Measurements from ENCODE around the gene SLC22A23.

Gene SLC22A23

GRCh38 chr6:3351829-3352524 lies 104.9 kb downstream of the SLC22A23 start:
- Histone ChIP-seq H3K9ac (ENCODE audit: low read length) (no peak overlapping the region), H3K4me3 (ENCODE audit: insufficient read depth in 1 of 2, low read depth in 1 of 2, low read length in 2 of 2) (no peak overlapping the region), H3K27me3 (ENCODE audit: control insufficient read depth in 1 of 2, insufficient read depth in 1 of 2, low read length in 2 of 2) (peaks cover 0 to 5% of the 10 kb centered on the region in 2 experiments), H2BK5ac (ENCODE audit: low read depth, low read length, poor library complexity, severe bottlenecking) (no peak overlapping the region), H3K79me1 (replicated peaks; ENCODE audit: low read length, poor library complexity, severe bottlenecking) (no peaks in the 10 kb centered on the region), H2BK15ac (ENCODE audit: low read depth, poor library complexity, severe bottlenecking) (no peak overlapping the region), H2AFZ (ENCODE audit: low read depth, low read length) (no peak overlapping the region), H3K18ac (ENCODE audit: low read depth in 1 of 2, low read length in 2 of 2) (peak overlapping the region in 1 of 2 experiments; percentile 42), H3K14ac (ENCODE audit: low read length in 2 of 2) (peak overlapping the region in 1 of 2 experiments; percentile 93), H2AK5ac (ENCODE audit: low read length, severe bottlenecking) (no peak overlapping the region), H3K27ac (ENCODE audit: low read length, poor library complexity, severe bottlenecking) (no peak overlapping the region), H2BK120ac (ENCODE audit: low read depth, low read length) (no peak overlapping the region), H3K23ac (ENCODE audit: low read length in 2 of 2) (no peak overlapping the region), H2BK12ac (ENCODE audit: low read length in 2 of 2) (no peak overlapping the region), H3K9me3 (ENCODE audit: control insufficient read depth, low read length) (no peaks in the 10 kb centered on the region), H4K91ac (ENCODE audit: low read length) (no peak overlapping the region), H3K4me1 (ENCODE audit: control insufficient read depth, insufficient read depth, low read depth, low read length) (peaks cover 4% of the 10 kb centered on the region), H3K4me2 (ENCODE audit: low read length, poor library complexity, severe bottlenecking) (no peak overlapping the region), H3K4ac (ENCODE audit: low read depth in 1 of 2, low read length in 2 of 2) (no peak overlapping the region), H4K8ac (ENCODE audit: low read length) (no peak overlapping the region), H3K36me3 (ENCODE audit: control insufficient read depth in 1 of 2, insufficient read depth in 2 of 2, low read depth in 1 of 2, low read length in 2 of 2) (peaks cover 0 to 5% of the 10 kb centered on the region in 2 experiments)
- 92% methylated on average over 9 of the region's 9 CpGs for WGBS
- no peak for DNase-seq

GRCh38 chr6:3351105-3351676 lies 105.7 kb downstream of the SLC22A23 start:
- 57% methylated on average over 15 of the region's 15 CpGs for WGBS
- H2AFZ ChIP-seq (ENCODE audit: low read depth, low read length), result no peak overlapping the region

GRCh38 chr6:3350252-3350796 lies 106.5 kb downstream of the SLC22A23 start:
- H3K4ac ChIP-seq (ENCODE audit: low read depth in 1 of 2, low read length in 2 of 2), result no peak overlapping the region
- peaks cover 0 to 5% of the 10 kb centered on the region in 2 experiments for H3K36me3 ChIP-seq (ENCODE audit: control insufficient read depth in 1 of 2, insufficient read depth in 2 of 2, low read depth in 1 of 2, low read length in 2 of 2)
- no peak overlapping the region for H2BK12ac ChIP-seq (ENCODE audit: low read length in 2 of 2)
- H3K27ac ChIP-seq (ENCODE audit: low read length, poor library complexity, severe bottlenecking), result no peak overlapping the region
- H2BK120ac ChIP-seq (ENCODE audit: low read depth, low read length), result no peak overlapping the region
- H3K18ac ChIP-seq (ENCODE audit: low read depth in 1 of 2, low read length in 2 of 2), result no peak overlapping the region
- WGBS, result 75% methylated on average over 8 of the region's 8 CpGs
- H2BK15ac ChIP-seq (ENCODE audit: low read depth, poor library complexity, severe bottlenecking), result no peak overlapping the region
- H2AK5ac ChIP-seq (ENCODE audit: low read length, severe bottlenecking), result no peak overlapping the region
- H3K14ac ChIP-seq (ENCODE audit: low read length in 2 of 2), result no peak overlapping the region
- no peak overlapping the region for H2AFZ ChIP-seq (ENCODE audit: low read depth, low read length)
- no peak overlapping the region for H3K9ac ChIP-seq (ENCODE audit: low read length)
- H4K91ac ChIP-seq (ENCODE audit: low read length), result no peak overlapping the region
- H3K27me3 ChIP-seq (ENCODE audit: control insufficient read depth in 1 of 2, insufficient read depth in 1 of 2, low read length in 2 of 2), result peaks cover 0 to 11% of the 10 kb centered on the region in 2 experiments
- no peak overlapping the region for H4K8ac ChIP-seq (ENCODE audit: low read length)
- no peak overlapping the region for H3K4me3 ChIP-seq (ENCODE audit: insufficient read depth in 1 of 2, low read depth in 1 of 2, low read length in 2 of 2)
- H2BK5ac ChIP-seq (ENCODE audit: low read depth, low read length, poor library complexity, severe bottlenecking), result no peak overlapping the region
- no peak overlapping the region for H3K23ac ChIP-seq (ENCODE audit: low read length in 2 of 2)
- no peak for DNase-seq
- no peak overlapping the region for H3K4me2 ChIP-seq (ENCODE audit: low read length, poor library complexity, severe bottlenecking)
- peaks cover 2% of the 10 kb centered on the region for H3K4me1 ChIP-seq (ENCODE audit: control insufficient read depth, insufficient read depth, low read depth, low read length)
- H3K79me1 ChIP-seq (replicated peaks; ENCODE audit: low read length, poor library complexity, severe bottlenecking), result no peaks in the 10 kb centered on the region
- H3K9me3 ChIP-seq (ENCODE audit: control insufficient read depth, low read length), result no peaks in the 10 kb centered on the region

More at GRCh38 chr6:3351105-3351676, 105.7 kb downstream of the SLC22A23 start:
- Histone ChIP-seq H3K36me3 (ENCODE audit: control insufficient read depth in 1 of 2, insufficient read depth in 2 of 2, low read depth in 1 of 2, low read length in 2 of 2) (peaks cover 0 to 5% of the 10 kb centered on the region in 2 experiments), H3K27ac (ENCODE audit: low read length, poor library complexity, severe bottlenecking) (no peak overlapping the region), H3K23ac (ENCODE audit: low read length in 2 of 2) (no peak overlapping the region), H3K4me3 (ENCODE audit: insufficient read depth in 1 of 2, low read depth in 1 of 2, low read length in 2 of 2) (no peak overlapping the region), H3K79me1 (replicated peaks; ENCODE audit: low read length, poor library complexity, severe bottlenecking) (no peaks in the 10 kb centered on the region), H3K14ac (ENCODE audit: low read length in 2 of 2) (no peak overlapping the region), H3K27me3 (ENCODE audit: control insufficient read depth in 1 of 2, insufficient read depth in 1 of 2, low read length in 2 of 2) (peaks cover 0 to 9% of the 10 kb centered on the region in 2 experiments), H3K18ac (ENCODE audit: low read depth in 1 of 2, low read length in 2 of 2) (no peak overlapping the region), H4K8ac (ENCODE audit: low read length) (no peak overlapping the region), H3K9me3 (ENCODE audit: control insufficient read depth, low read length) (no peaks in the 10 kb centered on the region), H2AK5ac (ENCODE audit: low read length, severe bottlenecking) (no peak overlapping the region), H3K4ac (ENCODE audit: low read depth in 1 of 2, low read length in 2 of 2) (no peak overlapping the region), H3K4me2 (ENCODE audit: low read length, poor library complexity, severe bottlenecking) (no peak overlapping the region), H2BK5ac (ENCODE audit: low read depth, low read length, poor library complexity, severe bottlenecking) (no peak overlapping the region), H2BK120ac (ENCODE audit: low read depth, low read length) (no peak overlapping the region), H3K9ac (ENCODE audit: low read length) (no peak overlapping the region), H2BK12ac (ENCODE audit: low read length in 2 of 2) (no peak overlapping the region), H3K4me1 (ENCODE audit: control insufficient read depth, insufficient read depth, low read depth, low read length) (peaks cover 3% of the 10 kb centered on the region), H2BK15ac (ENCODE audit: low read depth, poor library complexity, severe bottlenecking) (no peak overlapping the region), H4K91ac (ENCODE audit: low read length) (no peak overlapping the region)
- DNase-seq, result no peak

Data from mesenchymal stem cell (in vitro differentiated cells and primary cell).